Cardiac muscle cell (in vitro differentiated cells and primary cell): ENCODE measurements around the gene PDSS2. TPM values are rescaled to one million over a fixed set of nuclear protein-coding genes. Genes with fewer than 3 reads are reported as not detected.
A peak's percentile ranks its signal among the peaks of the same experiment; 100 is the strongest.

Experiments used
- DNase-seq, 2 donors: peaks; one replicate each; pipeline versions ENCODE4 v3.0.0 to v3.0.0-alpha.2; 2010 to 2017; ENCODE audit warnings: low read depth in 1 of 2, low spot score in 1 of 2
- H3K27ac ChIP-seq: fragments of 200-600 bp; sonication (generic); 2 replicates; pipeline ENCODE4 v1.5.1; 2016
- H3K27me3 ChIP-seq: fragments of 200-600 bp; sonication (generic); 2 replicates; pipeline ENCODE4 v1.6.0; 2016; ENCODE audit warnings: control low read depth
- H3K36me3 ChIP-seq: fragments of 200-600 bp; sonication (generic); 2 replicates; pipeline ENCODE4 v1.5.1; 2016; ENCODE audit warnings: control low read depth
- H3K4me1 ChIP-seq: fragments of 200-600 bp; sonication (generic); 2 replicates; pipeline ENCODE4 v1.8.1; 2017; ENCODE audit warnings: low read depth, mild to moderate bottlenecking, mixed run types
- H3K4me3 ChIP-seq: fragments of 200-600 bp; sonication (generic); 2 replicates; pipeline ENCODE4 v1.5.1; 2016; ENCODE audit warnings: mild to moderate bottlenecking
- H3K9me3 ChIP-seq: fragments of 200-600 bp; sonication (generic); 2 replicates; pipeline ENCODE4 v1.5.1; 2017; ENCODE audit warnings: low read depth, mild to moderate bottlenecking, control low read depth
- polyA plus RNA-seq: library from polyadenylated mRNA; unstranded; fragments of >200 nt; fragmentation: Nextera tagmentation; extraction: Ambion mirVana; gene quantifications from 2 replicates; pipeline ENCODE4 v1.2.1, GENCODE V29; 2016
- total RNA-seq: library from RNA; depleted of rRNA; stranded (reverse); fragments of >200 nt; gene quantifications from 2 replicates; pipeline ENCODE4 v1.2.3, GENCODE V29; 2016
- TF ChIP-seq, protein P1 (sequence below): IDR thresholded peaks from 2 replicates; pipeline ENCODE4 v1.5.1; 2012; ENCODE audit warnings: low read depth, mild to moderate bottlenecking, low read length

The PDSS2 gene
- total and polyA plus RNA-seq, 2 experiments from 2014 or later = 12.3 to 19.4 TPM

DNA sequence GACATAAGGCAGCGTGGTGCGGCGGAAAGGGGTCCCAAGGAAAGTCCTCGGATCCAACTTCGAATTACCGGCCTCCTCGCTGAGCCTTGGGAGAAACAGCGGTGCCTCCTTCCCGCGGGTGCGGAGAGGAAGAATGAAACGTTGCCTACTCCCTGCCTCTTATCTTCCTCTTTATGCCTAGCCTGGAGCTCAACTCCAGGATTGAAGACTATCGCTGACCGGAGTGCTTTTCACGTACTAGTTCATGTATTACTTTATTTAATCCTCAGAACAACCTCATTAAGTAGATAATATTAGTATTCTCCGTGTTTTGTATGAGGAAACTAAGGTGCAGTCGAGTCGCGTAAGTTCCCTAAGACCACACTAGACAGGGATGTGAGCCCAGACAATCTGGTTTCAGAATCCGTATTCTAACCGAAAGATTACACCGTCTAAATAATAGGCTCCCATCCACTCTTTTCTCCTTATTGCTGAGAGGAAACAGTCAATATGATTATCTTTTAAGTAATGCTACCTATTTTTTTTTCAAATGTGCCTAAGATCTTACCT is 793 bp upstream of the PDSS2 start:
- Histone ChIP-seq H3K9me3 (no peaks in the 10 kb centered on the region), H3K4me1 (peaks cover 18% of the 10 kb centered on the region), H3K27ac (peak overlapping the region; percentile 84), H3K27me3 (no peaks in the 10 kb centered on the region), H3K4me3 (peak overlapping the region; percentile 95), H3K36me3 (no peaks in the 10 kb centered on the region)
- TF ChIP-seq, protein P1, sequence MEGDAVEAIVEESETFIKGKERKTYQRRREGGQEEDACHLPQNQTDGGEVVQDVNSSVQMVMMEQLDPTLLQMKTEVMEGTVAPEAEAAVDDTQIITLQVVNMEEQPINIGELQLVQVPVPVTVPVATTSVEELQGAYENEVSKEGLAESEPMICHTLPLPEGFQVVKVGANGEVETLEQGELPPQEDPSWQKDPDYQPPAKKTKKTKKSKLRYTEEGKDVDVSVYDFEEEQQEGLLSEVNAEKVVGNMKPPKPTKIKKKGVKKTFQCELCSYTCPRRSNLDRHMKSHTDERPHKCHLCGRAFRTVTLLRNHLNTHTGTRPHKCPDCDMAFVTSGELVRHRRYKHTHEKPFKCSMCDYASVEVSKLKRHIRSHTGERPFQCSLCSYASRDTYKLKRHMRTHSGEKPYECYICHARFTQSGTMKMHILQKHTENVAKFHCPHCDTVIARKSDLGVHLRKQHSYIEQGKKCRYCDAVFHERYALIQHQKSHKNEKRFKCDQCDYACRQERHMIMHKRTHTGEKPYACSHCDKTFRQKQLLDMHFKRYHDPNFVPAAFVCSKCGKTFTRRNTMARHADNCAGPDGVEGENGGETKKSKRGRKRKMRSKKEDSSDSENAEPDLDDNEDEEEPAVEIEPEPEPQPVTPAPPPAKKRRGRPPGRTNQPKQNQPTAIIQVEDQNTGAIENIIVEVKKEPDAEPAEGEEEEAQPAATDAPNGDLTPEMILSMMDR = no peak
- peak in 1 of 2 donors; percentile 45 for DNase-seq

DNA sequence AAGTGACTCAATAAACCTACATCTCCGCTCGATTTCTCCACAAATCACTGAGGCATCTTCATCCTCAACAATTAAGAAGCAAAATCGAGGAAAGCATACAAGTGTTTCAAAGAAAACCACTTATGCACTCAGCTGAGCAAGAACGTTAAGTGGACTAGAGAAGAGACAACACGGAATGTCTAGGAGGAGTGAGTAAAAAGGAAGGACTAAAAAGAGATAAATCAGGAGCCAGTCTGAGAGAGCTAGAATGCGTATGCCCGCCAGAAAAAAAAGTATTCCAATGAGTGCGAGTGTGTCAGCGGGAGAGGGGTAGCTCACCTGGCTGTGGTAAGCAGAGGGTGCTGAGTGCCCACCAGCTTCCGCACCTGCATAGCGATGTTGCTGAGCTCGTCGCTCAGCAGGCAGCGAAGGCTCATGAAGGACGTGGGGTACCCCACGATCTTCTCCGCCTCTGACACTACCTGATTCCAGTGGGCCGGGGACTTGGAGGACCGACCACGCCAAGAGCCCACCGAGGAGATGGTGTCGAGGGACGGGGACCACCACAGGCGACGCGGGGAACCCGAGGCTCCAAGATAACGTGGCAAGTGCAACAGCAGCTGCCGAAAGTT is 587 bp downstream of the PDSS2 start:
- Histone ChIP-seq H3K36me3 (no peaks in the 10 kb centered on the region), H3K27ac (peak overlapping the region; percentile 84), H3K4me1 (peaks cover 18% of the 10 kb centered on the region), H3K4me3 (peak overlapping the region; percentile 95), H3K9me3 (no peaks in the 10 kb centered on the region), H3K27me3 (no peaks in the 10 kb centered on the region)
- TF ChIP-seq, protein P1 = no peak
- peak; percentile 26 to 39 for DNase-seq

DNA sequence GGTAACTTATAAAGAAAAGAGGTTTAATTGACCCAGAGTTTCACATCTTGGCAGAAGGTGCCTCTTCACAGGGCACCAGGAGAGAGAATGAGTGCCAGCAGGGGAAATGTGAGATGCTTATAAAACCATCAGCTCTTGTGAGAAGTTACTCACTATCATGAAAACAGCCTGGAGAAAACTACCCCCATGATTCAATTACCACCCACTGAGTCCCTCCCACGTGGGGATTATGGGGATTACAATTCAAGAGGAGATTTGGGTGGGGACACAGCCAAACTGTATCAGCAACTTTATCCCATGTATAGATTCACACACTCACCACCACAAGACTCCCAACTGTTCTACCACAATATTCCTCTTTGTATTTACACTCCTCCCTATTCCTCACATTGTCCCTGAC is 10.6 kb downstream of the PDSS2 start:
- no peaks in the 10 kb centered on the region for H3K36me3 ChIP-seq
- H3K9me3 ChIP-seq = peaks cover 5% of the 10 kb centered on the region
- H3K27me3 ChIP-seq = no peaks in the 10 kb centered on the region
- TF ChIP-seq, protein P1 = no peak
- H3K27ac ChIP-seq = no peak overlapping the region
- no peaks in the 10 kb centered on the region for H3K4me1 ChIP-seq
- no peak overlapping the region for H3K4me3 ChIP-seq
- no peak for DNase-seq

DNA sequence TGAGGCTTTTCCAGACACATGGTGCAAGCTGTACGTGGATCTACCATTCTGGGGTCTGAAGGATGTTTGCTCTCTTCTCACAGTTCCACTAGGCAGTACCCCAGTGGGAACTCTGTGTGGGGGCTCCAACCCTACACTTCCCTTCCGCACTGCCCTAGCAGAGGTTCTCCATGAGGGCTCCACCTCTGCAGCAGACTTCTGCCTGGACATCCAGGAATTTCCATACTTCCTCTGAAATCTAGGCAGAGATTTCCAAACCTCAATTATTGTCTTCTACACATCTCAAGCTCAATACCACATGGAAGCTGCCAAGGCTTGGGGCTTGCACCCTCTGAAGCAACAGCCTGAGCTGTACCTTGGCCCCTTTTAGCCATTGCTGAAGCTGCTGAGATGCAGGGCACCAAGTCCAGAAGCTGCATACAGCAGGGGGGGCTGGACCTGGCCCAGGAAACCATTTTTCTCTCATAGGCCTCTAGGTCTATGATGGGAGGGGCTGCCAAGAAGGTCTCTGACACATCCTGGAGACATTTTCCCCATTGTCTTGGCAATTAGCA is 11.6 kb downstream of the PDSS2 start:
- Histone ChIP-seq H3K9me3 (peaks cover 5% of the 10 kb centered on the region), H3K4me3 (no peak overlapping the region), H3K27me3 (no peaks in the 10 kb centered on the region), H3K27ac (no peak overlapping the region), H3K36me3 (no peaks in the 10 kb centered on the region), H3K4me1 (peaks cover 9% of the 10 kb centered on the region)
- no peak for DNase-seq
- TF ChIP-seq, protein P1 = no peak

DNA sequence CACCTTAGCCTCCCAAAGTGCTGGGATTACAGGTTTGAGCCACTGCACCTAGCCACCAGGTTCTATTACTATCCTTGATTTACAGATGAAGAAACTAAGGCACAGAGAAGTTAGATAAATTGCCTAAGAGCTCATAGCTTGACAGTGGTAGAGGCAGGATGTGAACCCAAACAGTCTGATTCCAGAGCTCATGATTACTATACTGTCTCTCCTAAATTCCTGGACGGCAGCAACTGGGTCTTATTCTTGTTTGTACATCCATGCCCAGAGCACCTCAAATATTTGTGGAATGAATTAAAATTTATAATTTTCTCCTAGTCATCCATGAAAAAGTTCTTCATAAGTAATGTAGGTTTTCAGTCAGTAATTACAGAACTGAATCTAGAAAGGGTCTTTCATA is 15.1 kb downstream of the PDSS2 start:
- TF ChIP-seq, protein P1 = no peak
- peaks cover 34% of the 10 kb centered on the region for H3K4me1 ChIP-seq
- H3K27me3 ChIP-seq = no peaks in the 10 kb centered on the region
- no peak overlapping the region for H3K27ac ChIP-seq
- no peak overlapping the region for H3K4me3 ChIP-seq
- H3K36me3 ChIP-seq = no peaks in the 10 kb centered on the region
- no peak for DNase-seq
- H3K9me3 ChIP-seq = peaks cover 5% of the 10 kb centered on the region
